HG02678 (cell line): ENCODE data around the gene CASK.

ENCODE experiments used
- ATAC-seq: cut with Tn5 transposase; IDR thresholded peaks from one replicate; pipeline ENCODE4 v1.9.1; 2021; ENCODE audit warnings: mild to moderate bottlenecking, moderate library complexity; ENCODE audit not compliant: unreplicated experiment

The CASK gene

GRCh38 chrX:41923211-41923977 lies at the start of gene CASK:
CASK (minus strand) TSS chrX:41923554; CDS start chrX:41922988, 566 bp downstream.
- ATAC-seq = peak; percentile 83

GRCh38 chrX:41971346-41971745 lies 48.0 kb upstream of the CASK start:
- ATAC-seq = no peak

DNA sequence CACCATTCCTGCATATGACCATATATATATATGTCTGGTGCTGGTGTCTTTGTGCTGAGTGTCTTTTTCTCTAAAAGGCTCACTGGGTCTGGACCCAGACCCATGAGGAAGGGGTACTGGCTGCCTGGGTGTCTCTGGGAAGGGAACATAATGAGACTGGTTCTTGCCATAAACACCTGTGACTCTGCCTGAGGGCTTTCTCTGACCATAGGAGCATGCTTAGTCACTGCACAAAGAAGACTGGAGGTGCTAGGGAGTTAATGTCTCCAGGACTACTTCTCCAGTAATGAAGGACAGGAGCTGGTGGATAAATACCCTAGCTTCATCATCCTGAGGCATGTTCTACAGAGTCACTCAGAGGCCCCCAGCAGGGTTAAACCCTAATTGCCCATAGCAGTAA lies 47.1 kb upstream of the CASK start:
- no peak for ATAC-seq

DNA sequence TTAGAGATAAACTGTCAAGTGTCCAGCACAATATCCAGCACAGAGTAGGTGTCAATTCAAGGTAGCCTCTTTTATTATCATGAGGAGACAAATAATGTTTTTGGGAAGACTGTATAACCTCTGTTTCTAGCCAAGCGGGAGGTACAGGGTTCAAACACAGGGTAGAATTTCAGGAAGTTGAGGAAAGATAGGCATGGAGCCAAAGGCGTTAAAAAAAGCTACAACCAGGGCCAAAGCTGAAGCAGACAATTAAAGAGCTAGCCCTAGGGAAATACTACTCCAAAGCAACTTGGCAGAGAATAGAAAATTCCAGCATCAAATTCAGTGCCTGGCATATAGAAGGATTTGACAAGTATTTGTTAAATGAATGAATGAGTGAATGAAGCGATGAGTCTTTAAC lies 40.0 kb upstream of the CASK start:
- ATAC-seq = no peak

DNA sequence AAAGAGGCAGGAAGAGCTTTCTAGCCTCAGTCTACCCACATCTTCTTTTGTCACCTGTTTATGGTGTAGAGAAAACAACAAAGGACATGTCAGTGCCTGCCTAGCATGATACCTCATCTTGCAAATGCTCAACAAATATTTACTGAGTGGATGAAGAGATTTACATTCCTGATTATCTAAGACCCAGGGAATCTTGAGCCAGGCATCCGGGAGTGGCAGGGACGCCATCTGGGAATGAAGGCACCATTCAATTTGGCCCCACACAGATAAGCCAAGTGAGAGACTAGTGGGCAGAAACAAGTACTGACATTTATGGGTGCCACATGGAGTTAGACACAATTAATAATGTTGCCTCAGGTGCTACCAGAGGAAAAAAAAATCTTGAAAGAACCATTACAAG lies 36.8 kb upstream of the CASK start:
- no peak for ATAC-seq

- no peak for ATAC-seq
Observed at GRCh38 chrX:41958861-41959260, 35.5 kb upstream of the CASK start.

DNA sequence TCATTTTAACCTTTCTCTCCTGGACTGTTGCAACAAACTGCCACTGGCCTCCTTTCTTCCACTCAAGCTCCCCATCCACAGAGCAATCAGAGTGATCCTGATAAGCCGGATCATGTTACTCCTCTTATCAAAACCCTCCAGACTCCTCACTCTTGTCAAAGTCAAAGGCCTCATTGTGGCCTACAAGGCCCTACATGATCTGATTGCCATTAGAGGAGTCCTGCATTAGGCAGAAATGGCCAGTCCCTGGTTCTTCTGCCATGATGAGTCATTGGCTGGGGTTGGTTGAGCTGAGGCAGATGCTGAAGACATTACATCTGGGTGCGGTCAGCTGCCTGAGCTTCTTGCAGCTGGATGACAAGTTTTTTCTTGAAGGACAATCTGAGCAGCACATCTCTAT lies 32.7 kb upstream of the CASK start:
- no peak for ATAC-seq

GRCh38 chrX:41952102-41952501 lies 28.7 kb upstream of the CASK start:
- no peak for ATAC-seq

GRCh38 chrX:41946989-41947612 lies 23.7 kb upstream of the CASK start:
- ATAC-seq = no peak

GRCh38 chrX:41946235-41946634 lies 22.9 kb upstream of the CASK start:
- ATAC-seq = no peak

- ATAC-seq = no peak
Observed at GRCh38 chrX:41935832-41936231, 12.5 kb upstream of the CASK start.

DNA sequence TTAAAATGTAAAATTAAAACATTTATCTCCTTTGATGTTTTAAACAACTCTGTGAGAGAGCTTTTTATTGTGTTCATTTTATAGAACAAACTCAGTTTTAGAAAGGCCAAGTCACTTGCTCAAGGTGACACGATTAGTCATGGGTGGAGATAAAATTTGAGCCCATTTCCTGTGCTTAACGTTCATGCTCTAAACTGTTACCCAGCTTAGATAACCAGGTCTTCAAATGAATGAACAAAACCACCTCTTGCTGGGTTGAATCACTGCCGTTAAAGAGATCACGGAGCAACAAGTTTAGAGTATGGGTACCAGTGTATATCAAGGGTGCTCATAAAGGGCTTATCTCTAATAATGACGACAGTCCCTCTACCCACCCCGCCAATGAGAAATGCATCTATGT lies 10.2 kb upstream of the CASK start:
- no peak for ATAC-seq

DNA sequence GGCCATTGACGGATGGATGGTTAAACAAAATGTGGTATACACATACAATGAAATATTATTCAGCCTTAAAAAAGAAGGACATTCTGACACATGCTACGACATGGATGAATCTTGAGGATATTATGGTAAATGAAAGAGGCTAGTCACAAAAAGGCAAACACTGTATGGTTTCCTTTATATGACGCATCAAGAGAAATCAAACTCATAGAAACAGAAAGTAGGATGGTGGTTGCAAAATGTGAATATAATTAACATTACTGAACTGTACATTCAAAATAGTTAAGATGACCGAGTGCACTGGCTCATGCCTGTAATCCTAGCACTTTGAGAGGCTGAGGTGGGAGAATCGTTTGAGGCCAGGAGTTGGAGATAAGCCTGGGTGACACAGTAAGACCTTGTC lies 9.5 kb upstream of the CASK start:
- ATAC-seq = no peak

- ATAC-seq = no peak
Observed at GRCh38 chrX:41931591-41931990, 8.2 kb upstream of the CASK start.

GRCh38 chrX:41923978-41924683 lies 777 bp upstream of the CASK start:
- no peak for ATAC-seq

GRCh38 chrX:41922431-41923151 lies 763 bp downstream of the CASK start:
- ATAC-seq = peak; percentile 24

GRCh38 chrX:41921492-41922430 lies 1.6 kb downstream of the CASK start:
- no peak for ATAC-seq

DNA sequence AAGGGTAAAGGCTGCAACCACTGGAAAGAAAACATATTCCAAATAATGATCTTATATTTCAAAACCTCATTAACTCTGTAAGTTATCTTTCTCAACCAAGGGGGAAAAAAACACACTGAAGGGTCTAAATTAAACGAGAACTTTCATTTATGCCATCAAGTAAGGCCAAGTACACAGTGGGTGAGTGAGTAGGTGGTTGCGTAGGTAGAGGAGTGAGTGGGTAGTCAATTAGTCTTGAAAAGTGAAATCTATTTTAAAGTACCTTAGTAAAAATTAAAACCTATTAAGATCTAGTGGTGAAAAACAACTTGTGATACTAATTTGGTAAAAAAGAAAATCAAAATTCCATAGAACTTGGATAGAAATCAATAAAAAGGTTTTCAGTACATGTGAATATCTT lies 3.5 kb downstream of the CASK start:
- ATAC-seq = no peak

GRCh38 chrX:41917517-41917916 lies 5.8 kb downstream of the CASK start:
- no peak for ATAC-seq

DNA sequence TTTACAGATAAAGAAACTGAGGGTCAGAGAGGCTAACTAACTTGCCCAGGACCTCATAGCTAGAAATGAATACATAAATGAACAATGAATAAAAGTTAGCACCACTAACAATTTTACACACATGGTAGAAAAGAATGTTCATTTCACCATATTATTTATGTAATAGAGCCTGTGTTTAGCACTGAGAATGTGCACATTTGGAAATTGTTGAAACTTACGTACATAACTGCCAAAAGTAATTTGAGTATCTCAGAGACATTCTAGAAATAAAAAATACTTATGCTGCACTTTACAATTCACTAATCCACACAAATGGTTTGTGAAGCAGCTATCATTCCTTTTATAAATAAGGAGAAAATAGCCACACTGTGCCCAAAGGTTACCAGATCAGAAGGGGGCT lies 9.9 kb downstream of the CASK start:
- ATAC-seq = no peak
